Heart left ventricle (tissue), 16 donors: Measurements from ENCODE around the gene PRPF38B. TPM values are rescaled to one million over a fixed set of nuclear protein-coding genes. Genes with fewer than 3 reads are reported as not detected.
A peak's percentile ranks its signal among the peaks of the same experiment; 100 is the strongest.

Experiments used
- ATAC-seq, 4 donors: fragments of 200-7000 bp; cut with Tn5 transposase; one replicate each; pipeline ENCODE4 v1.9.1; 2020 to 2022; ENCODE audit warnings: moderate library complexity in 4 of 4, mild to moderate bottlenecking in 3 of 4, moderate number of reproducible peaks in 1 of 4
- DNase-seq, 5 donors: peaks; one replicate each; pipeline ENCODE4 v3.0.0-alpha.2; 2020
- H3K27ac ChIP-seq, 12 donors: fragments of 200-600 bp; sonication (generic) in 4 of 12; one replicate each; pipeline versions ENCODE4 v1.5.0 to v1.8.0; 2016 to 2022; ENCODE audit warnings: mild to moderate bottlenecking in 2 of 12
- H3K27me3 ChIP-seq, 9 donors: fragments of 200-600 bp; sonication (generic) in 2 of 9; one replicate each; pipeline versions ENCODE4 v1.5.1 to v1.8.0; 2016 to 2022; ENCODE audit warnings: mild to moderate bottlenecking in 3 of 9
- H3K36me3 ChIP-seq, 9 donors: fragments of 200-600 bp; sonication (generic) in 2 of 9; one replicate each; pipeline versions ENCODE4 v1.5.0 to v1.8.0; 2018 to 2022; ENCODE audit warnings: mild to moderate bottlenecking in 2 of 9
- H3K4me1 ChIP-seq, 12 donors: fragments of 200-600 bp; sonication (generic) in 4 of 12; one replicate each; pipeline versions ENCODE4 v1.5.0 to v1.8.0; 2016 to 2022; ENCODE audit warnings: mild to moderate bottlenecking in 3 of 12
- H3K4me3 ChIP-seq, 12 donors: fragments of 200-600 bp; sonication (generic) in 4 of 12; one replicate each; pipeline versions ENCODE4 v1.5.0 to v1.8.0; 2017 to 2022; ENCODE audit warnings: mild to moderate bottlenecking in 9 of 12, moderate library complexity in 4 of 12
- H3K9me3 ChIP-seq, 12 donors: fragments of 200-600 bp; sonication (generic) in 4 of 12; one replicate each; pipeline versions ENCODE4 v1.5.0 to v1.8.0; 2016 to 2022; ENCODE audit warnings: mild to moderate bottlenecking in 1 of 12
- POLR2A ChIP-seq, 2 donors: fragments of 450-650 bp; IDR thresholded peaks; one replicate each; pipeline ENCODE4 v1.6.1; 2017; ENCODE audit warnings: antibody characterized with exemption in 2 of 2, mild to moderate bottlenecking in 2 of 2, moderate library complexity in 2 of 2
- WGBS, 4 donors: extraction: QIAGEN DNeasy Blood & Tissue Kit in 2 of 4; methylation state at CpG; one replicate each; pipeline versions ENCODE4 v1.1.5 to v1.1.7; 2013 to 2018; 5-methylcytosine and 5-hydroxymethylcytosine counted together
- intact Hi-C, 10 donors: fragments of 100-400 bp; cut with DNase I; formaldehyde crosslinking; loops; one replicate each; pipeline versions ENCODE4 v1.11.1 to v1.14.2; 2022
- polyA plus RNA-seq, 2 donors: library from polyadenylated mRNA; stranded (reverse); fragments of 200-250 nt; gene quantifications; one replicate each; pipeline ENCODE4 v1.2.3, GENCODE V29; 2013
- total RNA-seq, 9 donors: library from RNA; depleted of rRNA in 2 of 9; stranded (reverse); fragments of >200 nt in 2 of 9; fragmentation: NEBNext Ultra II Directional in 3 of 9; extraction: Animal tissue kit (Norgen Biotek cat#: 25700) in 3 of 9; gene quantifications; one replicate each; pipeline versions ENCODE4 v1.1.0 to v1.2.4, GENCODE V29; 2016 to 2023
- TF ChIP-seq, protein P1 (sequence below), 12 donors: fragments of 200-600 bp; sonication (generic) in 4 of 12; IDR thresholded peaks; one replicate each; pipeline versions ENCODE4 v1.5.0 to v1.8.0; 2018 to 2022; ENCODE audit warnings: antibody characterized with exemption in 12 of 12, mild to moderate bottlenecking in 5 of 12
- donor health status: ischemic (EF 13 %, LVEDD 7.1; RV severe dilation, severe dysfunction).
- donor health status: healthy with polysubstance abuse.
- donor health status: DM: no; HTN: yes; CAD: no.
- donor health status: DM: no; HTN: no; CAD: no.
- donor health status: ischemic (EF 25% LVEDD 6.9; RV normal size, moderate dysfunction).
- donor health status: ischemic (EF 25% LVEDD 5.7; RV mildly dilated, moderate dysfunction).
- donor health status: healthy.
- donor health status: DM: yes; HTN: yes; CAD: no.
- donor health status: ischemic (EF 35%, LVEDD 5.7; RV mildly dilated, moderate dysfunction).
- donor health status: nonischemic (EF 11% LVEDD 7.7; RV severe dilation, severe dysfunction).
- donor health status: DM: yes; HTN: yes; CAD: no.
- donor health status: PGD.
- donor health status: ischemic (EF 29% LVEDD 5.4; RV normal size, mild dysfunction).
- donor health status: nonischemic (EF 23%, LVEDD 6.1; RV moderate dilation, normal function).

The PRPF38B gene
- total and polyA plus RNA-seq, 11 donors, result 7.7 to 22.6 (median 15.1) TPM

DNA sequence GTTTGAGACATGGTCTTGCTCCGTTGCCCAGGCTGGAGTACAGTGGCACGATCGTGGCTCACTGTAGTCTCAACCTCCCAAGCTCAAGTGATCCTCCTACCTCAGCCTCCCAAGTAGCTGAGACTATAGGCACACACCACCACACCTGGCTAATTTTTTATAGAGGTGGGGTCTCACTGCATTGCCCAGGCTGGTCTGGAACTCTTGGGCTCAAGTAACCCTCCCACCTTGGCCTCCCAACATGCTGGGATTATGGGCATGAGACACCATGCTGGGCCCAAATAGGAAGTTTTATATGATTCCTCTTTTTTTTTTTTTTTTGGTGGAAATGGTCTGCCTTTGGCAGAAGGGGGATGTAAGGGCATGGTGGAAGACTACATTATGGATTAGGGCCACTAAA, 14.5 kb downstream of the PRPF38B start:
- Histone ChIP-seq H3K27me3 (no peaks in the 10 kb centered on the region), H3K4me3 (no peak overlapping the region), H3K9me3 (no peaks in the 10 kb centered on the region), H3K27ac (no peak overlapping the region), H3K36me3 (peaks cover 0 to 7% (median 5%) of the 10 kb centered on the region in 9 donors), H3K4me1 (peaks cover 0 to 6% (median 0%) of the 10 kb centered on the region in 12 donors)
- WGBS, 4 donors, result 92 to 98% (median 94%) methylated on average over 3 of the region's 3 CpGs
- no peak for DNase-seq
- ATAC-seq, result no peak
- TF ChIP-seq POLR2A (IDR thresholded peaks at IDR 0.05), result no peak
- TF ChIP-seq, protein P1, sequence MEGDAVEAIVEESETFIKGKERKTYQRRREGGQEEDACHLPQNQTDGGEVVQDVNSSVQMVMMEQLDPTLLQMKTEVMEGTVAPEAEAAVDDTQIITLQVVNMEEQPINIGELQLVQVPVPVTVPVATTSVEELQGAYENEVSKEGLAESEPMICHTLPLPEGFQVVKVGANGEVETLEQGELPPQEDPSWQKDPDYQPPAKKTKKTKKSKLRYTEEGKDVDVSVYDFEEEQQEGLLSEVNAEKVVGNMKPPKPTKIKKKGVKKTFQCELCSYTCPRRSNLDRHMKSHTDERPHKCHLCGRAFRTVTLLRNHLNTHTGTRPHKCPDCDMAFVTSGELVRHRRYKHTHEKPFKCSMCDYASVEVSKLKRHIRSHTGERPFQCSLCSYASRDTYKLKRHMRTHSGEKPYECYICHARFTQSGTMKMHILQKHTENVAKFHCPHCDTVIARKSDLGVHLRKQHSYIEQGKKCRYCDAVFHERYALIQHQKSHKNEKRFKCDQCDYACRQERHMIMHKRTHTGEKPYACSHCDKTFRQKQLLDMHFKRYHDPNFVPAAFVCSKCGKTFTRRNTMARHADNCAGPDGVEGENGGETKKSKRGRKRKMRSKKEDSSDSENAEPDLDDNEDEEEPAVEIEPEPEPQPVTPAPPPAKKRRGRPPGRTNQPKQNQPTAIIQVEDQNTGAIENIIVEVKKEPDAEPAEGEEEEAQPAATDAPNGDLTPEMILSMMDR (IDR thresholded peaks at IDR 0.05), result no peak
- intact Hi-C loops, result no loop called here

DNA sequence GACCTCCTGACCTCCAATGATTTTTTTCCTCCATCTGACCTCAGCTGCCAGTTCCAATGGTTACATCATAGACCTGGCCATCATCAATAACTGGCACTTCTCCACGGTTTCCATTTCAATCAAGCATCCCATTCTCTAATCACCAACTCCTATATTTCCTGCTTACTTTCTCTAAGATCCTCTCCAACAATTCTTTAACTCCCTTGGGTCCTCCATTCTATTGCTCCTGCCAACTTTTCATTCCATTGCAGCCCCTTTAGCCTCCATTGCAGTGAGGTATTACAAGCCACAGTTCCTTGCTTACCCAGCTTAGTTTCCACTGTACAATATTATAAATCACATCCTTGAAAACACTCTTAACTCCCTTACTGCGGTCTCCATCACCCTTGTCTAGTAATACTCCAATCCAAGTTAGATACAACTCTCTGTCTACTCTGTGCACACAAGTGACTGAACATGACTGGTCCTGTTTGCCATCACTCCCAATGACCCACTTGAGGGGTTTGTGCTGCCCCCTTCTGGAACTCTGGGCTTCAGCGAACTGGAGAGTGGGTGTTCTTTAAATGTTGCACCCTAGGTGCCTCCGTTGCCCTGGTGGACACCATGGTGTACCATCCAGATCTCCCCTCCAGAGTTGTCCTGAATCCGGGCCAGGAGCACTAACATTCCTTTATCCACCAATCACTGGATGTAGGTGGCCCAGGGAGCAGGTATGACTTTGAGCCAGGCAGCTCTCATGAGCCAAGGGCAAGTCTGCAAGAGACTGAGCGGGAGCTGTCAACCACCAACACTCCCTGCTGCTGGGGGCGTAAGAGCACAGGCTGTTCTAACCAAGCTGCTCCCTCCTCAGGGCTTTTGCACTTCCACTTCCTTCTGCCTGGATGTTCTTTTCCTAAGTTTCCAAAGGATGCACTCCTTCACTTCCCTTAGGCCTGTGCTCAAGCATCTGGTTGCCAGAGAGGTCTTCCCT, 16.9 kb downstream of the PRPF38B start:
- intact Hi-C loops, result no loop called here
- ATAC-seq, result no peak
- TF ChIP-seq, protein P1 (IDR thresholded peaks at IDR 0.05), result peak in 4 of 12 donors; percentile 5 to 26 (median 12)
- no peak for TF ChIP-seq POLR2A (IDR thresholded peaks at IDR 0.05)
- H3K36me3 ChIP-seq, result no peaks in the 10 kb centered on the region
- DNase-seq, result no peak
- H3K27me3 ChIP-seq, result peaks cover 0 to 5% (median 0%) of the 10 kb centered on the region in 9 donors
- no peak overlapping the region for H3K27ac ChIP-seq
- peaks cover 0 to 6% (median 0%) of the 10 kb centered on the region in 12 donors for H3K4me1 ChIP-seq
- no peak overlapping the region for H3K4me3 ChIP-seq
- no peaks in the 10 kb centered on the region for H3K9me3 ChIP-seq
- WGBS, 4 donors, result 66 to 69% (median 67%) methylated on average over 6 to 7 of the region's 7 CpGs

DNA sequence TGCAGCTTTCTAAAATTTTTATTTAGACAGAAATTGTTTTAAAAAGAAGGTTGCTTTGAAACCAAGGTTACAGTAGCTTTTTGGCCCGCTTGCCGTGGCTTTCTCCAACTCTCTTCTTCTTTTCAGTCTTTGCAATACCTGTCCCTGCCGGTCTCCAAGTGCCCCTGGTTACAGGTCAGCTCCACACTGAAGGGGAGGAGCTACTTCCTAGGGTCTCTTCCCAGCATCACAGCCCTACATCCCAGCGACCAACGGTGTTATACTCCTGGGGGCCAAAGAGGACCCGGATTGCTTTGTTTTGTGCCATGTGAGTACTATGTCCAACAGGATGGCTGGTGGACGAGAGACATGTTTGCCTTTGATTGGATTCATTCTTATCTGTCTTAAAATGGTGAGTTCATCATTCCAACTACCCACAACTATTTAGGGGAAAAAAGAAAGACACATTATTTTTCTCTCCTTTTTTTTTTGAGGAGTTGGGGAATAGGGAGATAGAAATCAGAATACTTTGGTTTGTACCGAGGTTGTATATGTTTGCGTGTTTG, 20.6 kb downstream of the PRPF38B start, which contains the start of gene FNDC7:
TSS of gene FNDC7 (plus strand) at position 303 of the 545 bp plus-strand sequence. CDS start at position 329, 26 bp downstream.
- ATAC-seq (no peak), DNase-seq (no peak)
- H3K9me3 ChIP-seq, result no peaks in the 10 kb centered on the region
- peaks cover 0 to 7% (median 0%) of the 10 kb centered on the region in 12 donors for H3K4me1 ChIP-seq
- H3K4me3 ChIP-seq, result no peak within 1 kb of the TSS
- 52 to 56% (median 55%) methylated on average over 9 of the region's 9 CpGs for WGBS, 4 donors
- no peaks in the 10 kb centered on the region for H3K36me3 ChIP-seq
- TF ChIP-seq, protein P1 (IDR thresholded peaks at IDR 0.05), result no peak
- no peak for TF ChIP-seq POLR2A (IDR thresholded peaks at IDR 0.05)
- peaks cover 0 to 5% (median 0%) of the 10 kb centered on the region in 9 donors for H3K27me3 ChIP-seq
- intact Hi-C loops, result no loop called here
- no peak within 1 kb of the TSS for H3K27ac ChIP-seq

DNA sequence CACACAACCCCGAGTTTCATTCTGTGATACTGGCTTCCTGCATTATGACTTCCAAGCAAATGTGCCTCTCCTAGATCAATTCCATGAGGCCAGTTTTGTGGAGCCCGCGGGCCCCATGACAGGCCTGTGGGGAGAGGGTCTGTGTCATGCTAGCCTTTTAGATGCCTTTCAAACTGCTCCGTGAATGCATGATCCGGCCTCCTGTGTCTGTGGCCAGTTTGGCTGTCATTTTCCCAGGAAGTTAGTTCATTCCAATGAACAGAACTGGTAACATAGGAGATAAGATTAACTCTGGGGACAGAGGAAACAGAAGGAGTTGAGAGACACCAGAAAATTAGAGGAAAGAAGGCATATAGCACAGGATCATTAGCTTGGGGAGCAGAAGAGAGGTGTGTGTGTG, 23.8 kb downstream of the PRPF38B start:
- Histone ChIP-seq H3K4me1 (peaks cover 0 to 16% (median 3%) of the 10 kb centered on the region in 12 donors), H3K27ac (no peak overlapping the region), H3K4me3 (no peak overlapping the region), H3K27me3 (peaks cover 0 to 5% (median 0%) of the 10 kb centered on the region in 9 donors), H3K36me3 (no peaks in the 10 kb centered on the region), H3K9me3 (no peaks in the 10 kb centered on the region)
- WGBS, 4 donors, result 47 to 63% (median 52%) methylated on average over 5 of the region's 5 CpGs
- DNase-seq (no peak), ATAC-seq (no peak)
- intact Hi-C loops, result loop anchor here in 1 of 10 donors (2.0 kb wide), 1 partner anchor 21 kb away; no protein-coding TSS in a partner anchor
- TF ChIP-seq POLR2A (IDR thresholded peaks at IDR 0.05), result no peak
- TF ChIP-seq, protein P1 (IDR thresholded peaks at IDR 0.05), result no peak
